Measurements from ENCODE around the gene TSPAN16.

DNA sequence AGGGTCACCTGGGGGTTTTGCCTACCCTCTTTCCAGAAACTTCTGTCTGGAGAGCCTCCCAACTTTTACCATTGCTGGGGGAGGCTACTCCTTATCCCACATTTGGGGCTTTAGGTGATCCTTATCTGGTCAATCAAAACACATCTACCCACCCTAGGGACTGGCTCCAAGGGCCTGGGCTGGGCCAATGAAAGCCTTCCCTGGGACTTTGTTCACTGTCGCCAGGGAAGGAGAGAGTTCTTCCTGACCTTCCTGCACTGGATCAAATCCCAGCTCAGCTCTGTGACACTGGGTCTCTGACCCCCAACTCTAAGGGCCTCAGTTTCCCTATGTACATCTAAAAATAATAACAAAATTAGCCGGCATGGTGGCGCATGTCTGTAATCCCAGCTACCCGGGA is 44.7 kb upstream of the TSPAN16 start:
- TF ChIP-seq ZFX (CRISPR knock-in tag; IDR thresholded peaks at IDR 0.05; ENCODE audit: low read depth) = no peak
- TF ChIP-seq RAD21 (CRISPR knock-in tag; IDR thresholded peaks at IDR 0.05) = no peak
- TF ChIP-seq TCF12 (IDR thresholded peaks at IDR 0.05) = no peak
- no peak for TF ChIP-seq TCF12 (CRISPR knock-in tag; IDR thresholded peaks at IDR 0.05)
- TF ChIP-seq, protein P1, sequence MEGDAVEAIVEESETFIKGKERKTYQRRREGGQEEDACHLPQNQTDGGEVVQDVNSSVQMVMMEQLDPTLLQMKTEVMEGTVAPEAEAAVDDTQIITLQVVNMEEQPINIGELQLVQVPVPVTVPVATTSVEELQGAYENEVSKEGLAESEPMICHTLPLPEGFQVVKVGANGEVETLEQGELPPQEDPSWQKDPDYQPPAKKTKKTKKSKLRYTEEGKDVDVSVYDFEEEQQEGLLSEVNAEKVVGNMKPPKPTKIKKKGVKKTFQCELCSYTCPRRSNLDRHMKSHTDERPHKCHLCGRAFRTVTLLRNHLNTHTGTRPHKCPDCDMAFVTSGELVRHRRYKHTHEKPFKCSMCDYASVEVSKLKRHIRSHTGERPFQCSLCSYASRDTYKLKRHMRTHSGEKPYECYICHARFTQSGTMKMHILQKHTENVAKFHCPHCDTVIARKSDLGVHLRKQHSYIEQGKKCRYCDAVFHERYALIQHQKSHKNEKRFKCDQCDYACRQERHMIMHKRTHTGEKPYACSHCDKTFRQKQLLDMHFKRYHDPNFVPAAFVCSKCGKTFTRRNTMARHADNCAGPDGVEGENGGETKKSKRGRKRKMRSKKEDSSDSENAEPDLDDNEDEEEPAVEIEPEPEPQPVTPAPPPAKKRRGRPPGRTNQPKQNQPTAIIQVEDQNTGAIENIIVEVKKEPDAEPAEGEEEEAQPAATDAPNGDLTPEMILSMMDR (CRISPR knock-in tag; IDR thresholded peaks at IDR 0.05) = no peak
- no peak for TF ChIP-seq GABPA (IDR thresholded peaks at IDR 0.05; ENCODE audit: low read depth, low read length)
- TF ChIP-seq GABPA (CRISPR knock-in tag; IDR thresholded peaks at IDR 0.05; ENCODE audit: low read depth) = no peak
- TF ChIP-seq ZNF724P (CRISPR knock-in tag; IDR thresholded peaks at IDR 0.05; ENCODE audit: borderline replicate concordance) = no peak
